ENCODE measurements around the gene ZNF787. TPM values are rescaled to one million over a fixed set of nuclear protein-coding genes. Genes with fewer than 3 reads are reported as not detected.

Gene ZNF787
- total RNA-seq, 4 donors from 2014 or later: 24.9 to 53.1 (median 27.4) TPM

DNA sequence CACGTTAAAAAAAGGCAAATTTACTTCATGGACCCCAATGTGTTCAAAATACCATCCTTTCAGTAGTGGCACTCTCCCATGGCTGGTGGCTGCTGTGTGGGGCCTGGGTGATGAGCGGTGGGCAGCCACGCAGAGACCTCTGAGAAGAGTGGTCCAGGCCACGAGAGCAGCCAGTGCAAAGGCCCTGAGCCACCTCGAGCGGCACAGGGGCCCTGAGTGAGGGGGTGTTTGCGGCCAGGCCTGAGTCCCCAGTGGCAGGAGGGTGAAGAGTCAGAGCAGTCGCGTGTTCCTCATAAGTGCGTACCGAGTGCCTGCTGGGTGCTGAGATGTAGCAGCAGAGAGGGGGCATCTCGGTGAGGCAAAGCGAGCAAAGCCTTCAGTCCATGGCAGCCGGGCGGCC lies 27.0 kb upstream of the ZNF787 start:
- TF ChIP-seq CTCF (IDR thresholded peaks at IDR 0.05): no peak
- no peak for TF ChIP-seq EP300 (IDR thresholded peaks at IDR 0.05; ENCODE audit: low read depth)
- TF ChIP-seq POLR2AphosphoS5 (IDR thresholded peaks at IDR 0.05): no peak
- no peak for TF ChIP-seq POLR2A (IDR thresholded peaks at IDR 0.05)
- intact Hi-C loops (cut with DNase I; ENCODE audit: low total_unique reads): no loop called here
- H3K4me1 ChIP-seq: peaks cover 0 to 9% (median 4%) of the 10 kb centered on the region in 4 donors
- DNase-seq: no peak
- in situ Hi-C loops (cut with MboI; ENCODE audit: low pct_ligation_motif_present in 1 of 4, low pct_unique_long_range_greater_than_20kb in 1 of 4, low sequenced_read_pairs in 3 of 4): no loop called here
- H3K4me3 ChIP-seq: no peak overlapping the region
- H3K27me3 ChIP-seq: no peaks in the 10 kb centered on the region
- no peak overlapping the region for H3K27ac ChIP-seq
- WGBS, 2 donors (ENCODE audit: low coverage in 1 of 2): 97% methylated on average over 15 of the region's 15 CpGs; no CpG with 5 or more reads in 1 of the 2 donors
- peaks cover 0 to 7% (median 0%) of the 10 kb centered on the region in 4 donors for H3K36me3 ChIP-seq
- no peaks in the 10 kb centered on the region for H3K9me3 ChIP-seq

- H3K27me3 ChIP-seq: no peaks in the 10 kb centered on the region
- H3K27ac ChIP-seq: no peak overlapping the region
- DNase-seq: no peak
- no peak for TF ChIP-seq CTCF (IDR thresholded peaks at IDR 0.05)
- no peak for TF ChIP-seq POLR2AphosphoS5 (IDR thresholded peaks at IDR 0.05)
- TF ChIP-seq EP300 (IDR thresholded peaks at IDR 0.05; ENCODE audit: low read depth): no peak
- TF ChIP-seq POLR2A (IDR thresholded peaks at IDR 0.05): no peak
- in situ Hi-C loops (cut with MboI; ENCODE audit: low pct_ligation_motif_present in 1 of 4, low pct_unique_long_range_greater_than_20kb in 1 of 4, low sequenced_read_pairs in 3 of 4): no loop called here
- peaks cover 0 to 12% (median 12%) of the 10 kb centered on the region in 4 donors for H3K4me1 ChIP-seq
- H3K4me3 ChIP-seq: no peak overlapping the region
- no peaks in the 10 kb centered on the region for H3K9me3 ChIP-seq
- 96% methylated on average over 21 of the region's 22 CpGs; no CpG with 5 or more reads in 1 of the 2 donors for WGBS, 2 donors (ENCODE audit: low coverage in 1 of 2)
- intact Hi-C loops (cut with DNase I; ENCODE audit: low total_unique reads): no loop called here
- peaks cover 0 to 7% (median 0%) of the 10 kb centered on the region in 4 donors for H3K36me3 ChIP-seq
Observed at GRCh38 chr19:56147307-56147706, 26.2 kb upstream of the ZNF787 start.

DNA sequence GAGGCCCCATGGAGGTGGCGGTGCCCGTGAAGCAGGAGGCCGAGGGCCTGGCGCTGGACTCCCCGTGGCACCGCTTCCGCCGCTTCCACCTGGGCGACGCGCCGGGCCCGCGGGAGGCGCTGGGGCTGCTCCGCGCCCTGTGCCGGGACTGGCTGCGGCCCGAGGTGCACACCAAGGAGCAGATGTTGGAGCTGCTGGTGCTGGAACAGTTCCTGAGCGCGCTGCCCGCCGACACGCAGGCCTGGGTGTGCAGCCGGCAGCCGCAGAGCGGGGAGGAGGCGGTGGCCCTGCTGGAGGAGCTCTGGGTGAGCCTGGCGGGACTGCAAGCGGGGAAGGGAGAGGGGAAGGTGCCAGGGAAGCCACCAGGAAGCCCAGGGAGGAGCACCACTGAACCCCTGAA lies 25.8 kb upstream of the ZNF787 start:
- Histone ChIP-seq H3K4me3 (no peak overlapping the region), H3K9me3 (no peaks in the 10 kb centered on the region), H3K36me3 (peaks cover 0 to 7% (median 0%) of the 10 kb centered on the region in 4 donors), H3K4me1 (peaks cover 0 to 16% (median 16%) of the 10 kb centered on the region in 4 donors), H3K27ac (no peak overlapping the region), H3K27me3 (no peaks in the 10 kb centered on the region)
- no peak for TF ChIP-seq CTCF (IDR thresholded peaks at IDR 0.05)
- no peak for TF ChIP-seq POLR2AphosphoS5 (IDR thresholded peaks at IDR 0.05)
- TF ChIP-seq EP300 (IDR thresholded peaks at IDR 0.05; ENCODE audit: low read depth): no peak
- no peak for TF ChIP-seq POLR2A (IDR thresholded peaks at IDR 0.05)
- in situ Hi-C loops (cut with MboI; ENCODE audit: low pct_ligation_motif_present in 1 of 4, low pct_unique_long_range_greater_than_20kb in 1 of 4, low sequenced_read_pairs in 3 of 4) (no loop called here), intact Hi-C loops (cut with DNase I; ENCODE audit: low total_unique reads) (no loop called here)
- WGBS, 2 donors (ENCODE audit: low coverage in 1 of 2): 96% methylated on average over 19 of the region's 31 CpGs; no CpG with 5 or more reads in 1 of the 2 donors
- DNase-seq: no peak

DNA sequence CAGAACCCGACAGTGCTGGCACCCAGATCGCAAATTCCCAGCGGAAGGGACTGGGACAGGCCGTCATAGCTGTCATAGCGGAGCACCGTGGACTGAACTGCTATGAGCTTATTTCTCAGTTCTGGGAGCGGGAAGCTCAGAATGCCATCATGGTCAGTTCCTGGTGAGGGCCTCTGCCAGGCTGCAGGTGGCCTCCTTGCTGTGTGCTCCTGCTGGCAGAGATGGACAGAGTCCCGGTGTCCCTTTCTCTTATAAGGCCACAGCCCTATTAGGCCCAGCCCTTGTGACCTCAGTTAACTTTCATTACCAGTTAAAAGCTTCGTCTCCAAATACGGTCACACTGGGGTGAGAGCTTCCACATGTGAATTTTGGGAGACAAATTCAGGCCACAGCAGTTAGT lies 24.6 kb upstream of the ZNF787 start:
- no peak for DNase-seq
- intact Hi-C loops (cut with DNase I; ENCODE audit: low total_unique reads): no loop called here
- peaks cover 0 to 20% (median 19%) of the 10 kb centered on the region in 4 donors for H3K4me1 ChIP-seq
- H3K27me3 ChIP-seq: no peaks in the 10 kb centered on the region
- H3K36me3 ChIP-seq: peaks cover 0 to 7% (median 0%) of the 10 kb centered on the region in 4 donors
- 92 to 100% methylated on average over 1 to 10 of the region's 10 CpGs for WGBS, 2 donors (ENCODE audit: low coverage in 1 of 2)
- TF ChIP-seq EP300 (IDR thresholded peaks at IDR 0.05; ENCODE audit: low read depth) (no peak), POLR2A (IDR thresholded peaks at IDR 0.05) (no peak), CTCF (IDR thresholded peaks at IDR 0.05) (no peak), POLR2AphosphoS5 (IDR thresholded peaks at IDR 0.05) (no peak)
- H3K4me3 ChIP-seq: no peak overlapping the region
- no peak overlapping the region for H3K27ac ChIP-seq
- in situ Hi-C loops (cut with MboI; ENCODE audit: low pct_ligation_motif_present in 1 of 4, low pct_unique_long_range_greater_than_20kb in 1 of 4, low sequenced_read_pairs in 3 of 4): no loop called here
- H3K9me3 ChIP-seq: no peaks in the 10 kb centered on the region
